ENCODE data around the gene NDP. TPM values are rescaled to one million over a fixed set of nuclear protein-coding genes. Genes with fewer than 3 reads are reported as not detected.
A peak's percentile ranks its signal among the peaks of the same experiment; 100 is the strongest.

The NDP gene
- total RNA-seq: 0.23 TPM

GRCh38 chrX:43973249-43974099 is at the start of gene NDP:
Gene NDP, minus strand, starts transcription at chrX:43973390. Its CDS starts 14,745 bp downstream, at chrX:43958645.
- DNase-seq (ENCODE audit: low spot score): no peak

- no peak for DNase-seq (ENCODE audit: low spot score)
These were observed 49.8 kb upstream of the NDP start for GRCh38 chrX:44022964-44023363.

- DNase-seq (ENCODE audit: low spot score): no peak
These were observed 47.5 kb upstream of the NDP start for GRCh38 chrX:44020693-44021092.

GRCh38 chrX:44019911-44020310 is 46.7 kb upstream of the NDP start:
- no peak for DNase-seq (ENCODE audit: low spot score)

GRCh38 chrX:44017676-44018075 is 44.5 kb upstream of the NDP start:
- DNase-seq (ENCODE audit: low spot score): no peak

- no peak for DNase-seq (ENCODE audit: low spot score)
These were observed 43.7 kb upstream of the NDP start for GRCh38 chrX:44016906-44017305.

GRCh38 chrX:44012484-44013096 is 39.4 kb upstream of the NDP start:
- peak; percentile 12 for DNase-seq (ENCODE audit: low spot score)

GRCh38 chrX:44011506-44011905 is 38.3 kb upstream of the NDP start:
- no peak for DNase-seq (ENCODE audit: low spot score)

GRCh38 chrX:44010626-44011025 is 37.4 kb upstream of the NDP start:
- no peak for DNase-seq (ENCODE audit: low spot score)

GRCh38 chrX:44006081-44006480 is 32.9 kb upstream of the NDP start:
- no peak for DNase-seq (ENCODE audit: low spot score)

- no peak for DNase-seq (ENCODE audit: low spot score)
These were observed 30.8 kb upstream of the NDP start for GRCh38 chrX:44003975-44004374.

- no peak for DNase-seq (ENCODE audit: low spot score)
These were observed 29.4 kb upstream of the NDP start for GRCh38 chrX:44002567-44002966.

- DNase-seq (ENCODE audit: low spot score): no peak
These were observed 25.2 kb upstream of the NDP start for GRCh38 chrX:43998374-43998773.

GRCh38 chrX:43996491-43996890 is 23.3 kb upstream of the NDP start:
- no peak for DNase-seq (ENCODE audit: low spot score)

- DNase-seq (ENCODE audit: low spot score): no peak
These were observed 12.9 kb upstream of the NDP start for GRCh38 chrX:43986083-43986482.

GRCh38 chrX:43985511-43985910 is 12.3 kb upstream of the NDP start:
- no peak for DNase-seq (ENCODE audit: low spot score)

GRCh38 chrX:43978226-43978625 is 5.0 kb upstream of the NDP start:
- no peak for DNase-seq (ENCODE audit: low spot score)

GRCh38 chrX:43976205-43976604 is 3.0 kb upstream of the NDP start:
- DNase-seq (ENCODE audit: low spot score): no peak

- no peak for DNase-seq (ENCODE audit: low spot score)
These were observed 2.6 kb upstream of the NDP start for GRCh38 chrX:43975796-43976195.

- no peak for DNase-seq (ENCODE audit: low spot score)
These were observed 1.7 kb upstream of the NDP start for GRCh38 chrX:43974741-43975465.

- no peak for DNase-seq (ENCODE audit: low spot score)
These were observed 898 bp upstream of the NDP start for GRCh38 chrX:43974100-43974475.
